ENCODE data around the gene ERN2.
A peak's percentile ranks its signal among the peaks of the same experiment; 100 is the strongest.

ERN2 gene

GRCh38 chr16:23640931-23641765, 71.9 kb downstream of the ERN2 start, which contains the start of the genes DCTN5 and PALB2:
TSS of gene DCTN5 (plus strand) at chr16:23641466. CDS start at chr16:23641543, 77 bp downstream.
TSS of gene PALB2 (minus strand) at chr16:23641310. CDS start at chr16:23641157, 153 bp downstream.
- ATAC-seq, result peak; percentile 100
- H3K4me1 Mint-ChIP-seq, result peaks cover 29% of the 10 kb centered on the region
- H3K27ac Mint-ChIP-seq, result peak within 1 kb of the TSS; percentile 96 to 98
- H3K9me3 Mint-ChIP-seq, result no peaks in the 10 kb centered on the region
- no peaks in the 10 kb centered on the region for H3K27me3 Mint-ChIP-seq
- H3K4me3 Mint-ChIP-seq, result peak within 1 kb of the TSS; percentile 91 to 99
- peak; percentile 80 to 90 for DNase-seq

- H3K4me1 Mint-ChIP-seq, result peaks cover 24% of the 10 kb centered on the region
- ATAC-seq, result no peak
- no peak for DNase-seq
- peak overlapping the region; percentile 96 to 98 for H3K27ac Mint-ChIP-seq
- H3K9me3 Mint-ChIP-seq, result no peaks in the 10 kb centered on the region
- no peaks in the 10 kb centered on the region for H3K27me3 Mint-ChIP-seq
- peak overlapping the region; percentile 91 to 99 for H3K4me3 Mint-ChIP-seq
These were observed 72.4 kb downstream of the ERN2 start for GRCh38 chr16:23640615-23640930.
